ENCODE measurements around the gene KIFC3. TPM values are rescaled to one million over a fixed set of nuclear protein-coding genes. Genes with fewer than 3 reads are reported as not detected.

Gene KIFC3
- total RNA-seq, 1 donor from 2014 or later, result 27.6 TPM

- H3K27ac Mint-ChIP-seq, result no peak overlapping the region
- DNase-seq (ENCODE audit: low spot score, unreplicated experiment), result no peak
Measured at GRCh38 chr16:57759131-57759530, 43.2 kb downstream of the KIFC3 start.

DNA sequence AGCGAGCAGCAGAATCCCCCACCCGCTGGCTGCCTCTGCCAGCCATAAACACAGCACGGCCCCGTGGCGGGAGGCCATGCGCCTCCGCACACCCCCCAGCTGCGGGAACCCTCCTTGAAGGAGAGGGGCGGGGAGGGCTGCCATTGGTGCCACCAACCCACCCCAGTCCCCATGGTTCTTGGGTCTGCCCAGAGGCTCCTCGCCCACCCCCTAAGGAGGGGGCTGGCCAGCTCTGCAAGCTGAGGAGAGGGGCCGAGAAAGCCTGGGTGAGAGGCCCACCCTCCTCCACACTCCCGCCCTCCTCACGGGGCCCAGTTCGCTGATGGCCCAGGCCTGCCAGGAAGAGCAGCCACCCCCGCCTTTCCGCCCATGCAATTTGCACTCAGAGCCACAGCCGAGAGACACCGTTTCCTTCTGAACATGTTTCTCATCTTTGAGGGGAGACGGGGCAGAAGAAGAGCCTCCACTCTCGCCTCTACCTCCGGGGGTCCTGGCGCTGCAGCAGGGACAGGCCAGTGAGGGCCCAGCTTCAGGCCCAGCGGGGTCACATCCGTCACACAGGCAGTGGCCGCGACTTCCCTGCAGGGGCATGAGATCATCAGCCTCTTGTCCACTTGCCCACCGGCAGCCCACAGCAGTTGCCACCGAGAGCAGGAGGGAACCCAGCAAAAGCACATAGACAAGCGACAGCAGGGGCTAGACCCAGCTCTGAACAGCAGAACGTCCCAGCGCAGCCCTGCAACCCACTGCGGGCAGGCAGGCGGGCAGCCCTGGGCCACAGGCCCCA is 43.8 kb downstream of the KIFC3 start:
- Mint-ChIP-seq H3K36me3 (ENCODE audit: insufficient read depth) (peaks cover 8% of the 10 kb centered on the region), H3K27ac (no peak overlapping the region), H3K4me1 (ENCODE audit: low read depth) (no peaks in the 10 kb centered on the region), H3K4me3 (ENCODE audit: low read depth) (no peak overlapping the region), H3K9me3 (ENCODE audit: low read depth) (no peaks in the 10 kb centered on the region), H3K27me3 (no peaks in the 10 kb centered on the region)
- no peak for DNase-seq (ENCODE audit: low spot score, unreplicated experiment)
- no peak for TF ChIP-seq CTCF (IDR thresholded peaks at IDR 0.05; ENCODE audit: unreplicated experiment)

More at GRCh38 chr16:57759131-57759530, 43.2 kb downstream of the KIFC3 start:
- Mint-ChIP-seq H3K4me1 (ENCODE audit: low read depth) (no peaks in the 10 kb centered on the region), H3K4me3 (ENCODE audit: low read depth) (no peak overlapping the region), H3K9me3 (ENCODE audit: low read depth) (no peaks in the 10 kb centered on the region), H3K27me3 (no peaks in the 10 kb centered on the region), H3K36me3 (ENCODE audit: insufficient read depth) (peaks cover 8% of the 10 kb centered on the region)
- TF ChIP-seq CTCF (IDR thresholded peaks at IDR 0.05; ENCODE audit: unreplicated experiment), result no peak

- no peaks in the 10 kb centered on the region for H3K27me3 Mint-ChIP-seq
- no peak for TF ChIP-seq CTCF (IDR thresholded peaks at IDR 0.05; ENCODE audit: unreplicated experiment)
- no peak overlapping the region for H3K4me3 Mint-ChIP-seq (ENCODE audit: low read depth)
- no peak overlapping the region for H3K27ac Mint-ChIP-seq
- no peak for DNase-seq (ENCODE audit: low spot score, unreplicated experiment)
- no peaks in the 10 kb centered on the region for H3K4me1 Mint-ChIP-seq (ENCODE audit: low read depth)
- H3K9me3 Mint-ChIP-seq (ENCODE audit: low read depth), result no peaks in the 10 kb centered on the region
- peaks cover 8% of the 10 kb centered on the region for H3K36me3 Mint-ChIP-seq (ENCODE audit: insufficient read depth)
Measured at GRCh38 chr16:57757883-57758282, 44.4 kb downstream of the KIFC3 start.

DNA sequence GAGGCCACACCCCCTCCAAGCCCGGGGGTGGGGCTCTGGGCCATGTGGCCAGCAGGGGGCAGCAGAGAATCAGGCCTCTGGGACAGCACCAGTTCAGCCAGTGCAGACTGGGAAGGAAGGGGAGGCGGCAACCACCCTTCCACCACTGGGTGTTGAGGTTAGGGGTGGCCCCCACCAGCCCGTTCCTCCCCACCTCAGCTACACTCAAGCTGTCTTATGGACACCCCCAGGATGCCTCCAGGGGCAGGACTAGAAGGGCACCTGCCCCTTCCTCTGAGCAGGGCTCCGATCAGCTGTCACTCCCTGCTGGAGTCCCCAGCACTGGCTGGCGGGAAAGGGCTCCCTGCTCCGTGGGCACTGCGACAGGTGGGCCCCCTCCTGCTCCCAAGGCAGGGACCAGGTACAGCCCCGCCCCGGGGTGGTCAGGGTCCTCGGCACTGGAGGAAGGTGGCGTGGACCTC is 44.9 kb downstream of the KIFC3 start:
- peak; percentile 98 for TF ChIP-seq CTCF (IDR thresholded peaks at IDR 0.05; ENCODE audit: unreplicated experiment)
- no peaks in the 10 kb centered on the region for H3K4me1 Mint-ChIP-seq (ENCODE audit: low read depth)
- no peaks in the 10 kb centered on the region for H3K27me3 Mint-ChIP-seq
- H3K36me3 Mint-ChIP-seq (ENCODE audit: insufficient read depth), result peaks cover 8% of the 10 kb centered on the region
- DNase-seq (ENCODE audit: low spot score, unreplicated experiment), result peak; percentile 83
- H3K4me3 Mint-ChIP-seq (ENCODE audit: low read depth), result no peak overlapping the region
- no peak overlapping the region for H3K27ac Mint-ChIP-seq
- H3K9me3 Mint-ChIP-seq (ENCODE audit: low read depth), result no peaks in the 10 kb centered on the region

DNA sequence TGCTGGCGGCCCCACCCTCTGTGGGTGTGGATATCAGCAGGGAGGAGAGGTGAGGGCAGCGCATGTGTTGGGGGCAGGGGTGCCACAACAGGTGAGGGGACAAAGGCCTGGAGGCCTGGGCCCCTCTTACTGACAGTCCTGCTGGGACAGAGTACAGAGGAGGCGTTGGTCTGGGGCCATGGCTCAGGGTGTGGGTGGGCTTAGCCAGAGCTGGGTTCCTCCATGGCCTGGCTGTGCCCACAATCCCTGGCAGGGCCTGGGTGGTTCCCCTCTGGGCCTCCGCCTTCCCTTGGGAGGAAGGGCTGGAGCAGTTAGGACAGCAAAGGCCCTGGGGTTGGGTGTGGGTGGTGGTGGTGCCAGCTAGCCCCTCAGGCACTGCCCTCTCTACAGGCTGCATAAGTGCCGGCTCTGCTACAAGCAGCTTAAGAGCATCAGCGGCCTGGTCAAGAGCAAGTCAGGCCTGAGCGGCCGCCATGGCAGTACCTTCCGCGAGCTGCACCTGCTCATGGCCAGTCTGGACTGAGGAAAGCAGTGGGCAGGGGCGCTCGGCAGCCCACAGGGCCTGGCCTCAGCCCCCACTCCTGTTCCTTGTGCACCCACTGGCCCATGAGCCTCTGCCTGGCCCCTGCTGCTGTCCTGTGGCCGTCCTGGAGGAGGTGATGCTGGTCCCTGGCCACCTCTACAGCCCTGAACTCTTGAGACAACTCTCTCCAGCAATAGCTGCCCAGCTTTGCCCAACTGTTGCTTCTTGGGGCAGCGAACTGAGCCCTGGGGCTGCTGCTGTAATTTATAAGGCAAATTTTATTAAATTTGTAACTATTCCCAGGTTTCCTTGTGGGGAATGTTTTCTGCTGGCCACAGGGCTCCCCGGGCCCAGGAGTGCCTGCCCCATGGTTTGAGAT is 45.6 kb downstream of the KIFC3 start:
- peaks cover 7% of the 10 kb centered on the region for H3K36me3 Mint-ChIP-seq (ENCODE audit: insufficient read depth)
- DNase-seq (ENCODE audit: low spot score, unreplicated experiment), result no peak
- no peak for TF ChIP-seq CTCF (IDR thresholded peaks at IDR 0.05; ENCODE audit: unreplicated experiment)
- H3K27me3 Mint-ChIP-seq, result no peaks in the 10 kb centered on the region
- no peak overlapping the region for H3K27ac Mint-ChIP-seq
- no peak overlapping the region for H3K4me3 Mint-ChIP-seq (ENCODE audit: low read depth)
- no peaks in the 10 kb centered on the region for H3K4me1 Mint-ChIP-seq (ENCODE audit: low read depth)
- H3K9me3 Mint-ChIP-seq (ENCODE audit: low read depth), result no peaks in the 10 kb centered on the region
